Measurements from ENCODE around the gene FOXP1.

FOXP1 gene

DNA sequence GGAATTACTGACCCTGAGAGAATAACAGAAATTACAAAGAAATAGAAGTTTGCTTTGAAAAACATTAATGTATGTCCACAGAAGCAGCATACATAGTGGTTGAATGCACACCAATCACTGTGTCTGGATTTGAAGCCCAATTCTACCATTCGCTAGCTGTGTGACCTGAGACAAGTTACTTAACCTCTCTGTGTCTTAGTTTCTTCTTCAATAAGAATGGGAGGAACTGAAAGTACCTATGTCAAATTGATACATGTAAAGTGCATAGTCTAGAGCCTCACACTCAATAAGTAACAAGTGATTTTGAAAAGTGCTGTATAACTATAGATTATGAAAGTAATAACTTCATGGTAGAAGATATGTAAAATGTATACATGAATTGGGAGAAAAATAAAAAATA lies 457.8 kb downstream of the FOXP1 start:
- Histone ChIP-seq H3K36me3 (ENCODE audit: control insufficient read depth, insufficient read depth, low read length) (no peaks in the 10 kb centered on the region), H3K9me3 (ENCODE audit: control insufficient read depth, low read length) (no peaks in the 10 kb centered on the region), H3K4me3 (ENCODE audit: low read depth, low read length) (no peak overlapping the region), H3K27ac (no peak overlapping the region), H3K79me2 (no peaks in the 10 kb centered on the region), H3K4me2 (ENCODE audit: low read length) (no peak overlapping the region), H3K27me3 (ENCODE audit: control insufficient read depth, insufficient read depth, low read length) (no peaks in the 10 kb centered on the region), H3K9ac (no peak overlapping the region), H3K4me1 (no peaks in the 10 kb centered on the region), H2AFZ (no peak overlapping the region)
- TF ChIP-seq, protein P1, sequence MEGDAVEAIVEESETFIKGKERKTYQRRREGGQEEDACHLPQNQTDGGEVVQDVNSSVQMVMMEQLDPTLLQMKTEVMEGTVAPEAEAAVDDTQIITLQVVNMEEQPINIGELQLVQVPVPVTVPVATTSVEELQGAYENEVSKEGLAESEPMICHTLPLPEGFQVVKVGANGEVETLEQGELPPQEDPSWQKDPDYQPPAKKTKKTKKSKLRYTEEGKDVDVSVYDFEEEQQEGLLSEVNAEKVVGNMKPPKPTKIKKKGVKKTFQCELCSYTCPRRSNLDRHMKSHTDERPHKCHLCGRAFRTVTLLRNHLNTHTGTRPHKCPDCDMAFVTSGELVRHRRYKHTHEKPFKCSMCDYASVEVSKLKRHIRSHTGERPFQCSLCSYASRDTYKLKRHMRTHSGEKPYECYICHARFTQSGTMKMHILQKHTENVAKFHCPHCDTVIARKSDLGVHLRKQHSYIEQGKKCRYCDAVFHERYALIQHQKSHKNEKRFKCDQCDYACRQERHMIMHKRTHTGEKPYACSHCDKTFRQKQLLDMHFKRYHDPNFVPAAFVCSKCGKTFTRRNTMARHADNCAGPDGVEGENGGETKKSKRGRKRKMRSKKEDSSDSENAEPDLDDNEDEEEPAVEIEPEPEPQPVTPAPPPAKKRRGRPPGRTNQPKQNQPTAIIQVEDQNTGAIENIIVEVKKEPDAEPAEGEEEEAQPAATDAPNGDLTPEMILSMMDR (IDR thresholded peaks at IDR 0.05), result no peak

DNA sequence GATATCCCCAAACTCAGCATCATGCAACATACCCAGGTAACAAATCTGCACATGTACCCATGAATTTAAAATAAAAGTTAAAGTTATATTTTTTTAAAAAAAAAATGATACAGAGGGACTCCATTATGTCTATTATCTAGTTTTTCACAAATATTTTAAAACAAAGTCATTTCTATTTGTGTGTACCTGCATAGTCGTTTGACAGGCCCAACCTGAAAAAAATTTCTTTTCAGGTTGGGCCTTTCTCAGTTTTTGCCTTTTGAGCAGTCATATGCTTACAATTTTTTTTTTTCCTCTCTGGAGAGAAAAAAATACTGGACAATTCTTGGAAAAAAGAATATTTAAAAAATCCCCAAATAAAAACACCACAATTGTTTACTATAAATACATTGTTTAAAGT lies 459.5 kb downstream of the FOXP1 start:
- Histone ChIP-seq H3K9me3 (ENCODE audit: control insufficient read depth, low read length) (no peaks in the 10 kb centered on the region), H3K9ac (no peak overlapping the region), H3K4me3 (ENCODE audit: low read depth, low read length) (no peak overlapping the region), H3K27me3 (ENCODE audit: control insufficient read depth, insufficient read depth, low read length) (no peaks in the 10 kb centered on the region), H3K79me2 (no peaks in the 10 kb centered on the region), H3K4me2 (ENCODE audit: low read length) (no peak overlapping the region), H3K4me1 (no peaks in the 10 kb centered on the region), H3K27ac (no peak overlapping the region), H2AFZ (no peak overlapping the region), H3K36me3 (ENCODE audit: control insufficient read depth, insufficient read depth, low read length) (no peaks in the 10 kb centered on the region)
- TF ChIP-seq, protein P1 (IDR thresholded peaks at IDR 0.05), result no peak

DNA sequence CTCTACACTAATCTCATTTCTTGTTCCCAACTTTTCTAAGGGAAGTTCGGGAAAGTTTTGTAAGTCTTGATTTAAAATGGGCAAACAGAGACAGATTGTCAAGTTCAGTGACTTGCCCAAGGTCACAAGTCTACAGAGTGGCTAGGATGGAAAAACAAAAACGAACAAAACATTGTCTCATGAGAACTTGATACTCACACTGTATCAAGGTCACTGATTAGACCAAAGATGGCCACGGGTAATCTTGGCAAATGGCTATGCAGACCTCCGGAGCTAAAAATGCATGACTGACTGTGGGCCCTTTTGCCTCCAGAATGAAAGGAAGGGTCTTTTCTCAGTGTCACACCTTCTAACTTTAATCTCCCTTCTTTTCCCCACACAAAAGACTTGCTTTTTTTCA lies 460.9 kb downstream of the FOXP1 start:
- Histone ChIP-seq H3K9ac (no peak overlapping the region), H3K4me1 (peaks cover 2% of the 10 kb centered on the region), H2AFZ (no peak overlapping the region), H3K9me3 (ENCODE audit: control insufficient read depth, low read length) (no peaks in the 10 kb centered on the region), H3K27ac (no peak overlapping the region), H3K4me3 (ENCODE audit: low read depth, low read length) (no peak overlapping the region), H3K27me3 (ENCODE audit: control insufficient read depth, insufficient read depth, low read length) (no peaks in the 10 kb centered on the region), H3K79me2 (no peaks in the 10 kb centered on the region), H3K4me2 (ENCODE audit: low read length) (no peak overlapping the region), H3K36me3 (ENCODE audit: control insufficient read depth, insufficient read depth, low read length) (no peaks in the 10 kb centered on the region)
- TF ChIP-seq, protein P1 (IDR thresholded peaks at IDR 0.05), result no peak

DNA sequence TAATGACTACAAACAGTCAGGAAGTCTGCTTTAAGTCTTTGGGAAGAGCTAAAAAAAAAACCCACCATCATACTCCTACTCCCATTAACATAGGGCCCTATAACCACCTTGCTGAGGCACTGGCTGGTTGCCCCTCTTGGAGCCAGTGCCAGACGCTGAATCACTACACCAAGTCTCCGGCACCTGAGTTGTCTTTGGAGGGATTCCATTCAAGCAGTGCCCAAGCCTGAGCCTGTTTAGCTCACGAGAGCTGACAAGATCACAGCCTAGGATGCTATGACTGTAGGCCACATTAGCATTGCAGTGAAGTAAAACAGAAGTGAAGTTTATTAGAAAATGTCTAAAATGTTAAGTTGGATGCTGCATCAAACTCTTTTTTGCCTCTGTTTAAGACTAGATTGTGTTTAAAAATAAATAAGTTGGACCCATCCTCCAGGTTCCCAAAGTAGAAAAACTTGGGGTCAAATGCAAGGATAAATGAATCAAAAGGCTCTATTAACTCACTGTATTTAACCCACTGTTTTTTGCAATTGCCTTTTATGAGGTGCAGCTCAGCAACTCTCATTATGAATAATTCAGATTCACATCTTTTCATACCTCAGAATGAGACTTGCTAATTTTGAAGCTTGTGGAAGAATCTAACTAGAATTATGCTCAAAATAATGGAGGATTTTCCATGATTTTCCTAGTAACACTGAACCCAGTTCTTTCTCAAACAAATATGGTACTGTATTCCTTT lies 461.9 kb downstream of the FOXP1 start:
- TF ChIP-seq, protein P1 (IDR thresholded peaks at IDR 0.05), result no peak
- H3K4me1 ChIP-seq, result peaks cover 2% of the 10 kb centered on the region
- no peak overlapping the region for H3K27ac ChIP-seq
- no peaks in the 10 kb centered on the region for H3K9me3 ChIP-seq (ENCODE audit: control insufficient read depth, low read length)
- no peak overlapping the region for H2AFZ ChIP-seq
- no peak overlapping the region for H3K9ac ChIP-seq
- no peaks in the 10 kb centered on the region for H3K79me2 ChIP-seq
- no peak overlapping the region for H3K4me2 ChIP-seq (ENCODE audit: low read length)
- H3K27me3 ChIP-seq (ENCODE audit: control insufficient read depth, insufficient read depth, low read length), result no peaks in the 10 kb centered on the region
- H3K4me3 ChIP-seq (ENCODE audit: low read depth, low read length), result no peak overlapping the region
- no peaks in the 10 kb centered on the region for H3K36me3 ChIP-seq (ENCODE audit: control insufficient read depth, insufficient read depth, low read length)

DNA sequence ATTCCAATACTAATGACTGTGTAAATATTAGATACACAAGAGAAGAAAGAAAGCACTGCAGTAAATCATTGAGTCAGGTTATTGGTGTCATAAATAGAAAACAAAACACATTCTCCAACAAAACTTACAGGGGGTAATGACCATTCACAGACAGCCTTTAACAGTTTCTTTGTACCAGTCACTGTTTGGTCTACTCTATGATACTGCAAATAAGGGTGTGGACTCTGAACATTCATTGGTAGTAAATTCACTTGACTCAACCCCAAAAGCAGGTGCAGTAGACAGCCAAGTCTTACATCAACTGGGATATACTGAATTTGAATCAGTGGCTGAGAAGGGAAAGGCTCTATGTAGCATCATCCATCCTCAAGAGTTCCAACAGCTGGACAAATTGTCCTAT lies 463.5 kb downstream of the FOXP1 start:
- Histone ChIP-seq H3K27me3 (ENCODE audit: control insufficient read depth, insufficient read depth, low read length) (no peaks in the 10 kb centered on the region), H3K79me2 (no peaks in the 10 kb centered on the region), H2AFZ (no peak overlapping the region), H3K9me3 (ENCODE audit: control insufficient read depth, low read length) (no peaks in the 10 kb centered on the region), H3K4me1 (peaks cover 2% of the 10 kb centered on the region), H3K9ac (no peak overlapping the region), H3K36me3 (ENCODE audit: control insufficient read depth, insufficient read depth, low read length) (no peaks in the 10 kb centered on the region), H3K4me2 (ENCODE audit: low read length) (no peak overlapping the region), H3K4me3 (ENCODE audit: low read depth, low read length) (no peak overlapping the region), H3K27ac (no peak overlapping the region)
- TF ChIP-seq, protein P1 (IDR thresholded peaks at IDR 0.05), result no peak

Measured in parathyroid adenoma (tissue), 2 donors.